GM18870 (cell line): ENCODE measurements around the gene CUX1.

Experiments
- ATAC-seq: cut with Tn5 transposase; IDR thresholded peaks from one replicate; pipeline ENCODE4 v1.9.1; 2021; ENCODE audit warnings: moderate library complexity; ENCODE audit not compliant: unreplicated experiment

CUX1 gene

DNA sequence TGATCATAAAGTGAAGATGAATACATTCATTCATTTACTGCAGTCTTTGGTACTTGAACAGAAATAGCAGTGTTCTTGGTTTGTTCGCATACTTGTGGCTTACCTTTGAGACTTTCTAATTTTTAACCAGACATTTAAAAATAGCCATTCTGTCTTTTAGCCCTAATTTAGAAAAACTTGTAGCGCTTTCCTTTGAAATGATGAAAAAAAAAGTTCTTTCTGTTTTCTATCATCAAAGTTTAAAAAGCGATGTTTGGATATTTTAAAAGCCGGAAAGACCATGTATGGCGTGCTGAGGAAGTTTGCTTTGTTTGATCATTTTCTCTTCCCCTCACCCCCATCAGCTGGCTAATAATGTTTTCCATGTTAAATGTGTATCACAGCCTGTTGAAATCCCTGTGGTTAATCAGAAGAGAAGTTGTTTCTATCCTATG is 116.3 kb downstream of the CUX1 start:
- no peak for ATAC-seq

DNA sequence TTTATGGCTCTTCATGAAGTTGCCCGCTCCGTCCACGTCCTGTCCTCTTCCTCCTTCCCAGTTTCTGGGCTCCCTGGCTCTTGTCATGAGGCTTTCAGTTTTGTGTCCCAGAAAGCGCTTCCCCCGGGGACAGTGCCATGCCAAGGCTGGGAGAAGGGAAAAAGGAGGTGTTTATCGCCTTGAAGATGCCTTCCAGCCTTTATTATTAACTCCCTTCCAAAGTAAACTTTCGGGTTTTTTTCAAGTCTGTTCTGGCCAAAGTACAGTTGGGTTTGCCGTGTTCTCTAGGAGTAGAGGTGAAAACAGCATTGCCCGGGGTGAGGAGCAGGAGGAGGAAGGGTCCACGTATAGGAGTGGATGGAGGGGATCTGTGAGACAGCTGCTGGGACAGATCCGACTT is 117.2 kb downstream of the CUX1 start:
- ATAC-seq = no peak

DNA sequence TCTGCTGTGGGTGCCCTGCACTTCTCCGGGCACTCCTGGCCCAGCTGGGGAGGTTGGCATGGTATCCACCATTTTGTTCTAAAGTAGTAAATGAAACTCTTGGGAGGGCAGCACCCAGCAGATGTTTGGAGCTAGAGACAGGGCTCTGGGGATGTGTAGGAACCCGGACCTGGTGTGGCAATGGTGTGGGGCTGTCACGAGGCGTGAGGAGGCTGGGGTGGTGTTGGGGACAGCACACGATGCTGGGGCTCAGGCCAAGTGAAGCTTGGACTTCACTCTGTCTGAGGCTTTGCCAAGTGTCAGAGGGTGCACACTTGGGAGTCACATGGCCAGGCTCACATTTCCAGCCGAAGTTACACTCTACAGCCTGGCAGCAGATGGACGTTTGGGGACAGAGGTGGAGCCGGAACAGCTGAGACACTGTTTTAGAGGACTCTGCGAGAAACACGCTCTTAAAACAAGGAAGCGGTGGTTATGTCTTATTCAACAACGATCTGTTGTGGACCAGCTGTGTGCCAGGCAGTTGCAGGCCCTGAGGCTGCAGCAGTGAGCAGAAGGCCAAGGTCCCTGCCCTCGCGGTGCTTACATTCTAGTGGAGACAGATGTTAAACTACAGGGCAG is 118.2 kb downstream of the CUX1 start:
- no peak for ATAC-seq

DNA sequence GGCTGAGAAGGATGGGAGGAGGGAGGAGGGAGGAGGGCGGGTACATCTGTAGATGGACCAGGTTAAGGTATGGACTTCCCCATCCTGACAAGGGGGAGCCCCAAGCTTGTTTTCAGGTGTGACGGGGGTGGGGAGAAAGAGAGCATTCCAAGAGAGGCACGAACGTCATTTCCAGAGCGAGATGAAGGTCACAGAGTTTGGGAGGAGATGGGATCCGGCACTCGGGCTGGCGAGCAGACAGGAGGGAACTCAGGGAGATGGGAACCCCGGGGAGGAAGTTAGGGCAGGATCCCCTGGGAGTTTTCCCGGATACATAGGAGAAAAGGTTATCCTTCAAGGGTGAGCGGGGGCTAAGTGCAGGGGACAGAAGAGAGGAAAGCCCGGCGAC is 118.8 kb downstream of the CUX1 start:
- no peak for ATAC-seq

DNA sequence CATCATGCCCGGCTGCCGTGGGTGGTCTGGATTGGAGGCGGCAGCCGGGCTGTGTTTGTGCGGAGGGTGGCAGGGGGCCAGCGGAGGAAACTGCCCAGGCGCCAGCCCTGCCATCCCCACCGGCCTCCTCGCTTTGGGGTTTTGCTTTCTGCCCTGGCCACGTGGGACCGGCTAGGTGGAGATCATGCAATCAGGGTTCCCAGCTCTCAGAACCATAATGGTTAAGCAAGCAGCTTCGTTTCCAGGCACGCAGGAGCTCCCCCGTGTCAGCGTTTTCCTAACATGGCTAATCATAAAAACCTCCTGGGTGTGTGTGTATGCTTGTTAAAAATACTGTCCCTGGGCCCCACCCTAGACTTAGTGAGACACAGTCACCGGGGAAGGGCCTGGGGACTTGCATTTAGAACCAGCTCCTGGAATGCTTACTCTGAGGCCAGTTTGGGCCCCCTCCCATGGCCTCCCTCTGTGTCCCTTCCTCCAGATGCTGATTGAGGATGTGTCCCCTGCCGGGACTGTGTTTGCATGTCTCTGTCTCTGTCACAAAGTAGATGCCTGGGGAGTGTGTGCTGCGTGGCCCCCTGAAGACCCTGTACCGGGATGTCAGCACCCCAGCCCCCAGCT is 119.3 kb downstream of the CUX1 start:
- no peak for ATAC-seq

DNA sequence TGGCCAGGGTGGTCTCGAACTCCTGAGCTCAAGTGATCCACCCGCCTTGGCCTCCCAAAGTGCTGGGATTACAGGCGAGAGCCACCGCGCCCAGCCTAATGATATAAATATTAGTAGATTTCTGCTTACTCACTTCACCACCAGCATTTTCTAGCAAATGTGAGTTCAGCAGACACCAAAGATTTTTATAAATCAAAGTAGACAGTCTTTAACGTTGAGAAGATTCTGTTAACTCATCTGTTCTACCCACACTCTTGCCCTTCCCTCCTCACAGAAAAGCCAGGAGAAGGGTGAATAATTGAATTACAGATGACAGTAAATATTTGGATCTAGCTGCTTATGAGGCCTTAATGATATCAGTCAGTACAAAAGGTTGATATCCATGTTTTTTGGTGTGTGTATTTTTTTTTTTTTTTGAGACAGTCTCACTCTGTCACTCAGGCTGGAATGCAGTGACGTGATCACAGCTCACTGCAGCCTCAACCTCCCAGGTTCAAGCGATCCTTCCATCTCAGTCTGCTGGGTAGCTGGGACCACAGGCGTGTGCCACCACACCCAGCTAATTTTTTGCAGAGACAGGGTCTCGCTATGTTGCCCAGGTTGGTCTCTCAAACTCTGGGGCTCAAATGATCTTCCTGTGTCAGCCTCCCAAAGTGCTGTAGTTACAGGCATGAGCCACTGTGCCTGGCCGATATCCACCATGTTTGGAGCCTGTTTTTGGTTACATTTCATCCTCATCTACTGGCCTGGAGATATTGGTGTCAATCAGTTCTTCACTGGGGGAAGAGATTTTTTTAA is 120.5 kb downstream of the CUX1 start:
- no peak for ATAC-seq

DNA sequence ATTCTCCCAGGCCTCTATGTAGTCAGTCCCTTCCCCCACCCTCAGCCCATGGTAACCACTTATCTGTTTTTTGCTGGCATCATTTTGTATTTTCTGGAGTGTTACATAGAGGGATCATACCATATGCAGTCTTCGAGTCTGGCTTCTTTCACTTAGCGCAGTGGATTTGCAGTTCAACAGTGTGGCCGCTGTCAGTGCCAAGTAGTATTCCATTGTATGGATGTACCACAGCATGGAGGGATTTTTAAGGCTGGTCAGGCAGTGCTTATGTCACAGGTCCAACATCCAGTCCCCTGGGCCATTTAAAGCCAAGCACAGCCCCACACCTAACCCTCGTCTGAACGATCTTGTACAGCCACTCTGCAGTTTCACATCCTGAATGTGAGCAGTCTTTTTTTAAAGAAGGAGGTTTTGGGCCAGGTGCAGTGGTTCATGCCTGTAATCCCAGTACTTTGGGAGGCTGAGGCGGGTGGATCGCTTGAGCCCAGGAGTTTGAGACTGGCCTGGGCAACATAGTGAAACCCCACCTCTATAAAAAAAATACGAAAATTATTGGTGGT is 121.8 kb downstream of the CUX1 start:
- no peak for ATAC-seq

DNA sequence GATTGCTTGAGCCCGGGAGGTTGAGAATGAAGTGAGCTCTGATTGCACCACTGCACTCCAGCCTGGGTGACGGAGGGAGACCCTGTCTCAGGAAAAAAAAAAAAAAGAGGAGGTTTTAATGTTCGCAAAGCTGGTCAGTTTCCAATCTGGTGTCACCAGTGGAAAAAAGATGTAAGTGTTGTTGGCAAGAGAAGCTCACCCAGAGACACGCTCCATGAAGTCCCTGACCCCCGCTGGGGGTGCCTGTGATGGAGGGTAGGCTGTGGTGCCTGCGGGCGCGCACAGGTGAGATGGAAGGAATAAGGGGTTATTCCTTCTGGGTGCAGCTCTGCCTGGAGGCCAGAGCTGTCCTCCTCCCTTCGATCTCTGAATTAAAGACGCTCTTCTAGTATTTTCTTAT is 122.7 kb downstream of the CUX1 start:
- ATAC-seq = no peak

DNA sequence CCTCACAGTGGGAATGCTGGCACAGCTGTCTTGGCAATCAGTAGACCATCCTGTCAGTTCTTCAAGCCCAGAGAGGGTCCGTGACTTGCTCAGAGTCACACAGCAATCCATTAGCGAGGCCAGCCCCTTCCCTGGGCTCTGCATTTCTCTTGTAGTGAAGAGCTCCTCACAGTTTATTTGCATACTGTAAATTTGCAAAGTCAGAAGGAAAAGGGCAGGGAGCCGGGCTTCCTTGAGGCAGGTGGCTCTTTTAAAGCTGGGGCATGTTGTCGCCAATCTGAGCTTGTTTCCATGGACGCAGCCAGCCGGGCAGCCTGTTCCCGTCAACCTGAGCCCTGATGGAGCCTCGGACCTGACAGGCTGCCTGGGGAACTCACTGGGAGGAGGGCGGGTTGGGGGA is 123.4 kb downstream of the CUX1 start:
- no peak for ATAC-seq

DNA sequence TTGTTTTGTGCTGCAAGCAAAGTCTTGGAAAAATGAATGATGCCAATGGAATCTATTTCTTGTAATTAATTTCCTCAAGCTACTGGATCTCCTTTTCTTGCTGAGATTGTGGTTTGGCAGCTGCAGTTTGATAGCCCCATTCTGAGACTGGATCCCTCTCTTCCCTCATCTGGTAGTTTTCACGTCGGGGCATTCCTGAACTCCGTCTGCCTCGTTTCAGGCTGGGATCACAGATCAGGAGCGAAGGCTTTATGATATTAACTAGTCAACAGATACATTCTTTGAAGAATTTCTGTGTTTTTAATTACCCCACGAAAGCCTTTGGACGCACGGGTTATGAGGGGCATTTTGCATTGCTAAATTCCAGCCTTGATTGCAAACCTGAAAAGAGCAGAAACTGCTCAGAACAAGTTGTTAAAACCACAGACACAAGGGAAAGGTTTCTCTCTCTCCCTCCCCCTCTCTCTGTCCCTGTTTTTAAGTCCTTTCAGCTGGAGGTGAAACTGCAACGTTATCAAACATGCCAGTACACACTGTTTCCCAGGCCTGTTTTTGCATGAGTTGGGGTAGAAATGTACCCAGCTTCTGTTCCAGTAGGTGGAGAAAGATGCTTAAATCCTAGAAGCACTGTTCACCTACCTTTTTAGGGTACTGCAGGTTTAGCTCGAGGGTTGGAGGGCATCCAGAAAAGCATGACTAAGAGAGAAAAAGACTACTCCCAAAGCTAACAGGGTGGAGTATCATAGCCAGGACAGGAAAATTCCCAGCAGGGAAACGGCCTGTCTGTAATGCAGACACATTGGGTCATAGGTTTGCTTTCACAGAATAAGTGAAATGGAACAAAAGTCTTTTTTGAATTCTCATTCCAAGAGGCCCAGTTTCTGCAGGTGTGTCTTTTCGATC is 124.3 kb downstream of the CUX1 start:
- no peak for ATAC-seq

DNA sequence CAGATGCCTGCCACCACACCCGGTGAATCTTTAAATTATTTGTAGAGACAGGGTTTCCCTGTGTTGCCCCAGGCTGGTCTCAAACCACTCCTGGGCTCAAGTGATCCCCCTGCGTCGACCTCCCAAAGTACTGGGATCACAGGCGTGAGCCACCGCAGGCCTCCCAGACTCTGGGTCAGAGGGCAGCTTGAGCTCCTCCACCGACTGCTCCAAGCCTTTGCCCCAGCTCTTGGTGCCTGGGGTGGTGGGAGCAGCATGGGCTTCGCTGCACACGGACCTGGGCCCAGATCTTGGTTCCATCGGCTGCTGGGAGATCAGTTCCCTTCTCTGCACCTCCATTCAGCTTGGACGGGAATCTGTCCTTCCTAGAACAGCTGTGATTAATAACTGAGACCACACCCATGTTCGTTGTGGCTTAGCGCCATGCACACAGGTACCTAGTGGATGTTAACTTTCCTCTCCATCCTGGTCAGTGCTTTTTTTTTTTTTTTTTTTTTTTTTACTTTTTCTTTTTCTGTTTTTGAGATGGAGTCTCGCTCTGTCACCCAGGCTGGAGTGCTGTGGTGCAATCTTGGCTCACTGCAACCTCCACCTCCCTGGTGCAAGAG is 125.3 kb downstream of the CUX1 start:
- ATAC-seq = no peak

DNA sequence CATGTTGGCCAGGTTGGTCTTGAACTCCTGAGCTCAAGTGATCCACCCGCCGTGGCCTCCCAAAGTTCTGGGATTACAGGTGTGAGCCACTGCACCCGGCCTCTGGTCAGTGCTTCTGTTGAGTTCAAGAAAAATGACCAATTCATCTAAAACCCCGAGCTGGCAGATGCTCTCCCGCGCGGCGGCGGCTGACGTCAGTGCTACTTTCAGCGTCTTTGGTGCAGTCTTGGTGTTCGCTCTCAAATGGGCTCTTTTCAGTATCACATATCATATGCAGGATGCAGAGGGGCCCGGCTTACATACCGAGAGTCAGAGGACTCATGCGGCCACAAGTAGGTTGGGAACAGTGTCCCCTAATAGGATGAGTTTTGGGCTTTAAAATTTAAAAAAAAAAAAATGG is 125.9 kb downstream of the CUX1 start:
- no peak for ATAC-seq

DNA sequence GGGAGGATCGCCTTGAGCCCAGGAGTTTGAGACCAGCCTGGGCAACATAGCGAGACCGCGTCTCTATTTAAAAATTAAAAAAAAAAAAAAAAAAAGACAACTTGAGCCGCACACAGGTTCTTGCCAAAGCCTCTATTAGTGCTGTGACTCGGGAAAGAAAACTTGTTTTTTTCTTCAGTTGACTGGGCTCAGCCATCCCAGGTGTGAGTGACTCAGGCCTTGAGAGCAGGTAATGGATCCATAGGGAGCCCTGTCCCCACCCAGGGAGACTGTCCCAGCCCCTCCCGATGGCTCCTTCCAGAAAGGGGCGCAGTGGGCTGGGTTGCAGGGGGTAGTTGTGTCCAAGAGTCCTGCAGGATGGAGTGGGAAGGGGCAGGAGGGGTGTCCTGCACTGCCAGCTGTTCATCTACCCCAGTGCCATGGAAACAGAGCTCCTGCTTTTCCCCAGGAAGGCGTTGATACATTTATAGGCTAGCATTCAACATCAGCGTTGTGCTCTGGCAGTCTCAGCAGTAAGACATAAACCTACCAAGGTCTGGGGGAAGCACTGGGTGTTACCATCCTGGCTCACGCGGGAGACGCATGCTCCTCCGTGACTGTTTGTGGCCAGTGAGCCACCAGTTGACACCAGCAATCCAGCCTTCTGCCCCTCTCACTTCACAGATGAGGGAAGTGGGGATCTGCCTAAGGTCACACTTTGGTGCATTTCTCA is 126.6 kb downstream of the CUX1 start:
- ATAC-seq = no peak

DNA sequence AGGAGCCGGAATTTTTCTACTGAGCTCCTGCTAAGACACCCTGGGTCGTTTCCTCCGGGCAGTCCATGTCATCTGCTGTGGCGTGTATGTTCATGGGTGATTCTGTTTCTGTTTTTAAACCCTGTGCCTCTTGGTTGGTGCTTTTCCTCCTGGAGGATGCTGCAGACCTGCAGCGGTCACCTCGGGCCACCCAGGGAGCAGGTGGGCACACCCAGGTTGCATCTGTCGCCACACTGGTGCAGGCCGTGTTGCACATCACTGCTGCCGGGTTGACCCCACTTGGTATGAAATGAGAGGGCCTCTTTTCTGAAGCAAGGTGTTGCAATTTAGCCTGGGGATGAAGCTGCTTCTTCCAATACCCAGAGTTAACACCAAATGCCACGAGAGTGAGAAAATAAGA is 127.2 kb downstream of the CUX1 start:
- ATAC-seq = no peak

DNA sequence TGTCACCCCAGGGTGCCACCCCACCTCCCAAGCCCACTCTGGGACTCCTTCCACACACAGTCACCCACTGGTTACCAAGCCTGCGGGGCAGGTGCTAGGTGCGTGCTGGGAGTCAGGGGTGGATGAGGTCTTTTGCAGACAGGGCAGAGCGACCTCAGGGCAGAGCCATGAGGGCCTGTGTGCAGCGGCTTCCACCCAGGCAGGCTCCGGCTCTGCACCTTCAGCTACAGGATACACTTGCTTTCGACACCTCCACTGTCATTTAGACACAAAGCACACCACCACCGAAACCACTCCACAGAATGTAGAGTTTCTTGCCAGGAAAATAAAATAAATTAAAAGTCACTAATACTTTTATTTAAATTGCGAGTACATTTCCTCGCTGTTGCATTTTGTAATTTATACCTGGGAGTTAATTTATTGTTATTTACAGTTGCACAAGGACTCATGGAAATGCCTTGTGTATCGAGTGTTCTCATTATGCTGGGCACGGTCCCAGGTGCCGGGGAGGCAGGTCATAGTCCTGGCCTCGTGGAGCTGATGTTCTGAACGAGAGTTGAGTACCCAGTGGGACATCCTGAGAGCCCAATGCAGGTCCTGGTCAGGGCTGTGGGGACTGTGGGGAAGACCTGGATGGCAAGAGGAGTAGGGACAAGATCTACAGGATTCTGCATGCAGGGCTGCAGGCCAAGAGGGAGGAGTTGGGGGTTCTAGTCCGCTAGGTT is 127.8 kb downstream of the CUX1 start:
- no peak for ATAC-seq

DNA sequence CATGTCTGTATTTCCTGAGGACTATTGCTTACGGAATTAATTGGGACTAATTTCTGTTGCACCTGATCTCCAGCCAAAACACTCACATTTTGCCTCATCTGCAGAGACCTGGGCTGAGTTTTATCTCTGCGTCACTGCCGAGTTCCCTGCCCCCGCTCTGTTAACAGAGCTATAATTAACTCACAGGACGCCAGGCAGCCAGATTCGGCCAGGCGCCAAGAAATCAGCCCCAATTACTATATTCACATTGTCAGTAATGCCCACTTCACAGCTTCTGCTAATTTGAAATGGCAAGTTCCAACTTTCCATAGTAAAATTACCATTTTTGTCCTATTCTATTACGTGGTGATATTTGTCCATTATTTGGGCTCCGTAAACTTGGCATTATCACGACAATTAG is 130.5 kb downstream of the CUX1 start:
- ATAC-seq = no peak

DNA sequence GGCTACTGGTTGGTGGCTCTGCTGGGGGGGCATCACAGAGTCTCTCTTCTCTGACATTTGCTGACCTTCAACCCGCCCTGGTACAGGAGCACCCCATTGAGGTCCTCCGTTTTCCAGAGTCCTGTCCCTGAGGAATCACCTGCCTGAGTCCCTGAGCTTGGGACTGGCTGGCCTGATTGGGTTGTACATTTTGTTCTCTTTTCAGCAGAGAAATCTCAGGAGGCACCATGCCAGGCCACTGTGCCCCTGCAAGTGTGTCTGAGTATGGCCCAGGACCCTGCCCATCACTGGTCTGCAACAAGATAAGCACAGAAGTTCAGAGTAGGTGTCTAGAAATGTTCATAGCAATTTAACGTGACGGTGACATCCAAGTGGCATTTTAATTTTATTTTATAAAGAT is 131.2 kb downstream of the CUX1 start:
- ATAC-seq = no peak

DNA sequence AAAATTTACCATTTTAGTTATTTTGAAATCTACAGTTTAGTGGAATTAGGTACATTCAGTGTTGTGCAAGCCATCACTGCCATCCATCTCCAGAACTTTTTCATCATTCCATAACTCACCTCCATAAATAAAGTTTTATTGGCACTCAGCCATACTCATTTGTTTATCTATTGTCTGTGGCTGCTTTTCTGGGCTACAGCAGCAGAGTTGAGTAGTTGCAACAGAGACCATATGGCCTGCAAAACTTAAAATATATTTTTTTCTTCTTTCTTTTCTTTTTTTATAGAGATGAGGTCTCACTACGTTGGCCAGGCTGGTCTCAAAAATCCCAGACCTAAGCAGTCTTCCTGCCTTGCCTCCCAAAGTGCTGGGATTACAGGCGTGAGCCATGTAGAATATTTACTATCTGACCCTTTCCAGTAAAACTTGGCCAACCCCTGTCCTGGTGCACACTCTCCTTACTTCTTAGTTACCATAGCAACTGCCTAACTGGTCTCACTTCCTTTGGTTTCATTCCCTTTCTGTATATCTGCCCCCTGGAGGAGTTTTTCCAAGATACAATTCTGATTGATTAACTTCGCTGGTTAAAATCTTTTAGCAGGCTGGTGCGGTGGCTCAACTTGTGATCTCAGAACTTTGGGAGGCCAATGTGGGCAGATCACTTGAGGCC is 133.2 kb downstream of the CUX1 start:
- ATAC-seq = no peak

DNA sequence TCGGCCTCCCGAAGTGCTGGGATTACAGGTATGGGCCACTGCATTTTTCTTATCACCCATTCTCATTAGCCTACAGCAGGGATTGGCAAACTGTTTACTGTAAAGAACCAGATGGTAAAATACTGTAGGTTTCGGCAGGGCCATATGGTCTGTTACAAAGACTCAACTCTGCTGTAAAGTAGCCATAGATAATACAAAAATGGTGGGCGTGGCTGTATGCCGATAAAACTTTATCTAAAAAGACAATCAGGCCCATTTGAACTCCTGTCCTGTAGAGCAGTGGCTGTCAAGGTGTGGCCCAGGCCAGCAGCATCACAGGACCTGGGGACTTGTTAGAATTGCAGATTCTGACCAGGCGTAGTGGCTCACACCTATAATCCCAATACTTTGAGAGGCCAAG is 134.3 kb downstream of the CUX1 start:
- no peak for ATAC-seq
